SK-N-SH (cell line): Measurements from ENCODE around the gene PLD3. TPM values are rescaled to one million over a fixed set of nuclear protein-coding genes. Genes with fewer than 3 reads are reported as not detected.

Experiments
- CTCF ChIA-PET: fragments of 300-600, 350-600 bp; formaldehyde crosslinking; extraction: SDS; loops from one replicate; lab custom pipeline; 2021; lab: Yijun Ruan, JAX
- POLR2A ChIA-PET: fragments of 350-600 bp; sonication (Branson Sonifier 250); formaldehyde crosslinking; extraction: SDS; loops from one replicate; lab custom pipeline; 2020; ENCODE audit warnings: antibody characterized with exemption, inconsistent platforms; lab: Yijun Ruan, JAX
- DNase-seq: peaks from one replicate; pipeline ENCODE4 v3.0.0; 2012
- H2AFZ ChIP-seq: fragments of 200-600 bp; sonication (generic); 2 replicates; pipeline ENCODE4 v1.8.1; 2016; ENCODE audit warnings: antibody characterized with exemption, mild to moderate bottlenecking, low read depth
- H3F3A ChIP-seq: fragments of 200-600 bp; sonication (generic); replicated peaks from 2 replicates; pipeline ENCODE3; 2016; ENCODE audit warnings: antibody characterized with exemption, mild to moderate bottlenecking; ENCODE audit not compliant: insufficient read depth
- H3K27ac ChIP-seq, 2 experiments: fragments of 200-500 bp in 1 of 2; fragments of 200-600 bp in 1 of 2; sonication (Bioruptor generic) in 1 of 2; sonication (generic), shearing (Covaris generic) in 1 of 2; 2 replicates each; pipeline versions ENCODE4 v1.5.1 to v1.6.1; 2014 to 2016; ENCODE audit warnings: low read depth in 2 of 2, inconsistent platforms in 1 of 2, low read length in 1 of 2, mild to moderate bottlenecking in 1 of 2, mixed read lengths in 1 of 2
- H3K27me3 ChIP-seq: fragments of 200-600 bp; sonication (generic), shearing (Covaris generic); 2 replicates; pipeline ENCODE4 v1.6.1; 2016; ENCODE audit warnings: mixed run types; ENCODE audit not compliant: insufficient read depth
- H3K36me3 ChIP-seq, 2 experiments: fragments of 200-500 bp in 1 of 2; fragments of 200-600 bp in 1 of 2; sonication (Bioruptor generic) in 1 of 2; sonication (generic) in 1 of 2; replicated peaks in 1 of 2; 2 replicates each; pipeline versions ENCODE3 to v1.5.1; 2014 to 2016; ENCODE audit warnings: low read length in 1 of 2, mild to moderate bottlenecking in 1 of 2; ENCODE audit not compliant: insufficient read depth in 2 of 2, control insufficient read depth in 1 of 2
- H3K4me1 ChIP-seq, 2 experiments: fragments of 200-500 bp in 1 of 2; fragments of 200-600 bp in 1 of 2; sonication (Bioruptor generic) in 1 of 2; sonication (generic), shearing (Covaris generic) in 1 of 2; 2 replicates each; pipeline versions ENCODE4 v1.5.1 to v1.6.1; 2014 to 2016; ENCODE audit warnings: low read depth in 1 of 2, low read length in 1 of 2, mixed run types in 1 of 2; ENCODE audit not compliant: insufficient read depth in 2 of 2, control insufficient read depth in 1 of 2
- H3K4me2 ChIP-seq: fragments of 200-600 bp; sonication (generic), shearing (Covaris generic); 2 replicates; pipeline ENCODE4 v1.6.1; 2017; ENCODE audit warnings: mixed run types
- H3K4me3 ChIP-seq, 2 experiments: fragments of 200-500 bp in 1 of 2; fragments of 200-600 bp in 1 of 2; sonication (Bioruptor generic) in 1 of 2; sonication (generic), shearing (Covaris generic) in 1 of 2; 2 replicates each; pipeline versions ENCODE4 v1.5.1 to v1.8.1; 2014 to 2016; ENCODE audit warnings: low read depth in 2 of 2, inconsistent platforms in 1 of 2, low read length in 1 of 2, mild to moderate bottlenecking in 1 of 2, mixed read lengths in 1 of 2, moderate library complexity in 1 of 2
- H3K79me2 ChIP-seq: fragments of 200-600 bp; sonication (generic); 2 replicates; pipeline ENCODE4 v1.8.1; 2017; ENCODE audit warnings: mild to moderate bottlenecking; ENCODE audit not compliant: insufficient read depth
- H3K9ac ChIP-seq: fragments of 200-600 bp; sonication (generic); 2 replicates; pipeline ENCODE4 v1.6.1; 2017; ENCODE audit warnings: mixed run types
- H3K9me2 ChIP-seq: fragments of 200-600 bp; sonication (generic); 2 replicates; pipeline ENCODE4 v1.6.1; 2017; ENCODE audit warnings: mixed run types
- H3K9me3 ChIP-seq: fragments of 200-600 bp; sonication (generic); 2 replicates; pipeline ENCODE4 v1.6.1; 2017; ENCODE audit warnings: mixed run types, mild to moderate bottlenecking, moderate library complexity
- H4K20me1 ChIP-seq: fragments of 200-600 bp; sonication (generic); 2 replicates; pipeline ENCODE4 v1.6.1; 2017; ENCODE audit warnings: mild to moderate bottlenecking, mixed run types; ENCODE audit not compliant: insufficient read depth
- CHD2 ChIP-seq: fragments of 150-350 bp; IDR thresholded peaks from 2 replicates; pipeline ENCODE4 v1.6.1; 2018; ENCODE audit warnings: low read length; ENCODE audit not compliant: partially characterized antibody
- EP300 ChIP-seq, 2 experiments: IDR thresholded peaks; 2 replicates each; pipeline versions ENCODE4 v1.4.0 to v1.6.1; 2012; ENCODE audit warnings: borderline replicate concordance in 1 of 2, low read depth in 1 of 2, low read length in 1 of 2
- FOXJ3 ChIP-seq: sonication (generic); formaldehyde crosslinking; IDR thresholded peaks from 2 replicates; pipeline ENCODE4 v1.5.1; 2020; ENCODE audit warnings: mild to moderate bottlenecking, missing genetic modification reagents
- FOXM1 ChIP-seq: IDR thresholded peaks from 2 replicates; pipeline ENCODE4 v1.4.0; 2012; ENCODE audit warnings: low read depth, mild to moderate bottlenecking
- IRF3 ChIP-seq: fragments of 150-350 bp; IDR thresholded peaks from 2 replicates; pipeline ENCODE4 v1.6.1; 2016; ENCODE audit warnings: mild to moderate bottlenecking, low read depth, low read length
- MAX ChIP-seq: IDR thresholded peaks from 2 replicates; pipeline ENCODE4 v1.4.0; 2012; ENCODE audit warnings: low read depth
- NFIC ChIP-seq: IDR thresholded peaks from 2 replicates; pipeline ENCODE4 v1.4.0; 2012; ENCODE audit warnings: borderline replicate concordance
- NRF1 ChIP-seq: IDR thresholded peaks from 2 replicates; pipeline ENCODE4 v1.6.1; 2012; ENCODE audit warnings: low read depth, mild to moderate bottlenecking, low read length
- PBX3 ChIP-seq: IDR thresholded peaks from 2 replicates; pipeline ENCODE4; 2012
- POLR2AphosphoS5 ChIP-seq: IDR thresholded peaks from 2 replicates; pipeline ENCODE4 v1.6.1; 2012; ENCODE audit warnings: low read depth, low read length
- RCOR1 ChIP-seq: fragments of 150-350 bp; IDR thresholded peaks from 2 replicates; pipeline ENCODE4 v1.6.1; 2017; ENCODE audit warnings: antibody characterized with exemption, low read length
- RFX5 ChIP-seq: IDR thresholded peaks from 2 replicates; pipeline ENCODE4 v1.6.1; 2012; ENCODE audit warnings: mild to moderate bottlenecking, improper control_type of control experiment, low read length
- RXRA ChIP-seq: IDR thresholded peaks from 2 replicates; pipeline ENCODE4 v1.4.0; 2012; ENCODE audit warnings: low read depth, mild to moderate bottlenecking, borderline replicate concordance
- SMC3 ChIP-seq: IDR thresholded peaks from 2 replicates; pipeline ENCODE4 v1.6.1; 2012; ENCODE audit warnings: low read depth, low read length, improper control_type of control experiment
- TEAD4 ChIP-seq: IDR thresholded peaks from 2 replicates; pipeline ENCODE4 v1.4.0; 2012; ENCODE audit warnings: mild to moderate bottlenecking, borderline replicate concordance; ENCODE audit not compliant: insufficient read depth
- USF1 ChIP-seq: IDR thresholded peaks from 2 replicates; pipeline ENCODE4 v1.4.0; 2012; ENCODE audit warnings: low read depth, borderline replicate concordance
- USF2 ChIP-seq: fragments of 150-350 bp; IDR thresholded peaks from 2 replicates; pipeline ENCODE4 v1.6.1; 2017; ENCODE audit warnings: antibody characterized with exemption, low read length, low read depth, borderline replicate concordance
- YY1 ChIP-seq: IDR thresholded peaks from 2 replicates; pipeline ENCODE4 v1.4.0; 2012; ENCODE audit warnings: low read depth, mild to moderate bottlenecking
- WGBS: methylation state at CpG from one replicate; pipeline ENCODE4 v1.1.6; 2017; ENCODE audit warnings: low lambda C conversion rate; 5-methylcytosine and 5-hydroxymethylcytosine counted together
- polyA plus RNA-seq, 3 experiments: library from polyadenylated mRNA; depleted of rRNA; stranded (reverse); fragments of >200 nt; gene quantifications; 2 replicates each; pipeline ENCODE4 v1.2.3, GENCODE V29; 2012

The PLD3 gene
- polyA plus RNA-seq, 1 of the 3 experiments (the other 2 are of a cell fraction), result 511 TPM

- Histone ChIP-seq H3K36me3 (peaks cover 3 to 5% of the 10 kb centered on the region in 2 experiments), H3K9me3 (no peaks in the 10 kb centered on the region), H3K79me2 (no peaks in the 10 kb centered on the region), H3K9me2 (no peaks in the 10 kb centered on the region), H3F3A (no peaks in the 10 kb centered on the region), H3K4me1 (peaks cover 0 to 5% of the 10 kb centered on the region in 2 experiments; a peak in 1 of 4 replicates), H3K9ac (no peak overlapping the region), H3K27ac (no peak overlapping the region), H3K4me2 (no peak overlapping the region), H3K4me3 (no peak overlapping the region), H4K20me1 (no peaks in the 10 kb centered on the region), H2AFZ (no peak overlapping the region), H3K27me3 (no peaks in the 10 kb centered on the region)
- ChIA-PET POLR2A (interaction anchor here (0.5 kb wide), 1 partner anchor 212 kb away, joined by 4 read pairs; no protein-coding TSS in a partner anchor), CTCF (no interaction called here)
- WGBS, result 97% methylated on average over 9 of the region's 9 CpGs
- no peak for TF ChIP-seq RFX5
- no peak for TF ChIP-seq USF2
- TF ChIP-seq POLR2AphosphoS5, result no peak
- TF ChIP-seq IRF3, result no peak
- no peak for TF ChIP-seq NRF1
- no peak for TF ChIP-seq PBX3
- TF ChIP-seq NFIC, result no peak
- TF ChIP-seq MAX, result no peak
- no peak for TF ChIP-seq USF1
- no peak for TF ChIP-seq TEAD4
- no peak for TF ChIP-seq YY1
- TF ChIP-seq RCOR1, result no peak
- TF ChIP-seq FOXM1, result no peak
- no peak for TF ChIP-seq SMC3
- TF ChIP-seq CHD2, result no peak
- TF ChIP-seq RXRA, result no peak
- no peak for TF ChIP-seq FOXJ3 (CRISPR knock-in tag)
- no peak for TF ChIP-seq EP300 (IDR thresholded peaks at IDR 0.05; ENCODE audit: borderline replicate concordance in 1 of 2, low read depth in 1 of 2, low read length in 1 of 2)
- no peak for DNase-seq
These were observed 35.1 kb upstream of the PLD3 start for GRCh38 chr19:40313229-40313983.
